Immature natural killer cell (primary cell): ENCODE results near the gene PHLDB2. TPM values are rescaled to one million over a fixed set of nuclear protein-coding genes. Genes with fewer than 3 reads are reported as not detected.

Experiments used
- DNase-seq, 3 donors: peaks; one replicate each; pipeline ENCODE4 v3.0.0; 2022; ENCODE audit warnings: mixed read lengths in 1 of 3
- H3K27ac Mint-ChIP-seq, 6 donors: one replicate each; pipeline ENCODE4 v1.8.0; 2020; ENCODE audit warnings: mixed read lengths in 6 of 6, mild to moderate bottlenecking in 5 of 6, inconsistent platforms in 4 of 6, moderate library complexity in 3 of 6
- H3K27me3 Mint-ChIP-seq, 3 donors: one replicate each; pipeline ENCODE4 v1.8.0; 2020 to 2021; ENCODE audit warnings: low read depth in 3 of 3, mild to moderate bottlenecking in 3 of 3, mixed read lengths in 3 of 3, moderate library complexity in 3 of 3, inconsistent platforms in 1 of 3
- H3K36me3 Mint-ChIP-seq, 3 donors: one replicate each; pipeline ENCODE4 v1.8.0; 2020; ENCODE audit warnings: mixed read lengths in 3 of 3, inconsistent platforms in 2 of 3, mild to moderate bottlenecking in 2 of 3
- H3K4me1 Mint-ChIP-seq, 2 donors: one replicate each; pipeline ENCODE4 v1.8.0; 2020; ENCODE audit warnings: inconsistent platforms in 2 of 2, mild to moderate bottlenecking in 2 of 2, mixed read lengths in 2 of 2, moderate library complexity in 1 of 2
- H3K4me3 Mint-ChIP-seq, 5 donors: one replicate each; pipeline ENCODE4 v1.8.0; 2020; ENCODE audit warnings: mild to moderate bottlenecking in 5 of 5, mixed read lengths in 5 of 5, inconsistent platforms in 3 of 5, moderate library complexity in 3 of 5
- H3K9me3 Mint-ChIP-seq, 6 donors: one replicate each; pipeline ENCODE4 v1.8.0; 2020; ENCODE audit warnings: mild to moderate bottlenecking in 6 of 6, mixed read lengths in 6 of 6, inconsistent platforms in 4 of 6, moderate library complexity in 3 of 6
- polyA plus RNA-seq, 3 donors: library from polyadenylated mRNA; unstranded; fragments of 300-500 nt; fragmentation: Illumina TruSeq; gene quantifications; one replicate each; pipeline ENCODE4 v1.2.3, GENCODE V29; 2021

Gene PHLDB2
- polyA plus RNA-seq, 3 donors from 2014 or later, result 8.2 to 24.8 (median 11.2) TPM

DNA sequence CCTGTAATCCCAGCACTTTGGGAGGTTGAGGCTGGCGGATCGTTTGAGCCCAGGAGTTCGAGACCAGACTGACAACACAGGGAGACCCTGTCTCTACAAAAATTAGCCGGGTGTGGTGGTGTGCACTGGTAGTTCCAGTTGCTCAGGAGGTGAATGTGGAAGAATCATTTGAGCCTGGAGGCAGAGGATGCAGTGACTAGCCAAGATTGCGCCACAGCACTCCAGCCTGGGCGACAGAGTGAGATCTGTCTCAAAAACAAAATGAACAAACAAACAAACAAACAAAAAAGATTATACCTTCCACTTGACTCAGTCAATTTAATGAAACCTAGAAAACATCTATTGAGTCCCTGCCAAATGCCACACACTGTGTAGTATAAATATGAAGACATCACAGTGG lies 30.5 kb upstream of the PHLDB2 start:
- Mint-ChIP-seq H3K9me3 (no peaks in the 10 kb centered on the region), H3K4me3 (no peak overlapping the region), H3K36me3 (no peaks in the 10 kb centered on the region), H3K27ac (no peak overlapping the region), H3K4me1 (peaks cover 17 to 28% of the 10 kb centered on the region in 2 donors), H3K27me3 (peaks cover 0 to 2% (median 1%) of the 10 kb centered on the region in 3 donors)
- DNase-seq, result no peak

- Mint-ChIP-seq H3K9me3 (no peaks in the 10 kb centered on the region), H3K36me3 (no peaks in the 10 kb centered on the region), H3K27me3 (peaks cover 0 to 1% (median under 1%) of the 10 kb centered on the region in 3 donors), H3K4me1 (peaks cover 17 to 28% of the 10 kb centered on the region in 2 donors), H3K27ac (no peak overlapping the region), H3K4me3 (no peak overlapping the region)
- DNase-seq, result no peak
Observed at GRCh38 chr3:111829023-111829422, 30.0 kb upstream of the PHLDB2 start.

DNA sequence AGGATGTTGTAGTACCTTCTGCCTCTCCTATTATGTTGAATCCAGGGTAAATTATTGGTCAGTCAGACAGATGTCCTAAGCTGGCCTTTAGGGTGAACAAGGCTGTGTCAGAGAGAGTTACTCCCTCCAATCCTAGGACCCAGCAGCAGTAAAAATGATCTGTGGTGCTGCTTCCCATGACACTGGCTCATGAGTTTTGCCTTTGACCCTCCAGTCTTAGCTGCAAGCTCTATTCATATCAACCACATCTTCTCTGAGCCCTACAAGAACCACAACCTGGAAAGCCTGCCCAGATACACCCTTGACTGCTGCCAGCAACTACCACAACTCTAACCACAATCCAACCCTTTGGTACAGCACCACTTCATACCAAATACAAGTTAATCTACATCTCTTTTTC lies 27.2 kb upstream of the PHLDB2 start:
- Mint-ChIP-seq H3K4me3 (peak overlapping the region in 1 of 5 donors; percentile 38), H3K36me3 (no peaks in the 10 kb centered on the region), H3K27ac (peak overlapping the region in 3 of 6 donors; percentile 11 to 66 (median 21)), H3K27me3 (peaks cover 0 to 1% (median 0%) of the 10 kb centered on the region in 3 donors), H3K9me3 (no peaks in the 10 kb centered on the region), H3K4me1 (peaks cover 12 to 22% of the 10 kb centered on the region in 2 donors)
- peak; percentile 19 to 45 (median 27) for DNase-seq

GRCh38 chr3:111837112-111837511 lies 22.0 kb upstream of the PHLDB2 start:
- no peaks in the 10 kb centered on the region for H3K9me3 Mint-ChIP-seq
- H3K27ac Mint-ChIP-seq, result no peak overlapping the region
- no peak for DNase-seq
- H3K36me3 Mint-ChIP-seq, result no peaks in the 10 kb centered on the region
- no peak overlapping the region for H3K4me3 Mint-ChIP-seq
- peaks cover 3 to 5% of the 10 kb centered on the region in 2 donors for H3K4me1 Mint-ChIP-seq
- peaks cover 0 to 2% (median 0%) of the 10 kb centered on the region in 3 donors for H3K27me3 Mint-ChIP-seq

DNA sequence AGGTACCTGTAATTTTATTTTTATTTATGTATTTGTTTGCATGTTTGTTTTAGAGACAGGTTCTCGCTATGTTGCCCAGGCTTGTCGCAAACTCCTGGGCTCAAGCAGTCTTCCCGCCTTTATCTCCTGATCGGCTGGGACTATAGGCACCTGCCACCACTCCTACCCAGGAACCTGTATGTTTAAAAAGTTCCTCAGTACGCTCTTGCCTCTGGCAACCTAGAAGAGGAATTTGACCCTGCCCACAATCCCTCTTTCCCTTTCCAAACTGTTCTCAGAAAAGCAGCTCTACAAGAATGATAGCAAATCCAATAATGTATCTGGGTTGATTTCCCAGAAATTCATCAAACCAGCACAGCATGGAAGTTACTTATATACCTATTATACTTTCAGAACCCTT lies 20.9 kb upstream of the PHLDB2 start:
- H3K27ac Mint-ChIP-seq, result no peak overlapping the region
- no peaks in the 10 kb centered on the region for H3K9me3 Mint-ChIP-seq
- no peaks in the 10 kb centered on the region for H3K4me1 Mint-ChIP-seq
- no peak overlapping the region for H3K4me3 Mint-ChIP-seq
- peaks cover 0 to 5% (median 2%) of the 10 kb centered on the region in 3 donors for H3K27me3 Mint-ChIP-seq
- H3K36me3 Mint-ChIP-seq, result no peaks in the 10 kb centered on the region
- DNase-seq, result no peak

- DNase-seq, result no peak
- Mint-ChIP-seq H3K36me3 (no peaks in the 10 kb centered on the region), H3K4me1 (peaks cover 1 to 4% of the 10 kb centered on the region in 2 donors), H3K9me3 (no peaks in the 10 kb centered on the region), H3K27me3 (peaks cover 0 to 11% (median 5%) of the 10 kb centered on the region in 3 donors), H3K4me3 (no peak overlapping the region), H3K27ac (no peak overlapping the region)
Observed at GRCh38 chr3:111846039-111846438, 13.0 kb upstream of the PHLDB2 start.

GRCh38 chr3:111846717-111847116 lies 12.3 kb upstream of the PHLDB2 start:
- no peak for DNase-seq
- H3K4me3 Mint-ChIP-seq, result no peak overlapping the region
- no peaks in the 10 kb centered on the region for H3K36me3 Mint-ChIP-seq
- H3K9me3 Mint-ChIP-seq, result no peaks in the 10 kb centered on the region
- H3K27ac Mint-ChIP-seq, result no peak overlapping the region
- peaks cover 8 to 10% of the 10 kb centered on the region in 2 donors for H3K4me1 Mint-ChIP-seq
- H3K27me3 Mint-ChIP-seq, result peaks cover 0 to 11% (median 5%) of the 10 kb centered on the region in 3 donors

- Mint-ChIP-seq H3K4me1 (peaks cover 12% of the 10 kb centered on the region in 2 donors), H3K27me3 (peaks cover 0 to 5% (median 5%) of the 10 kb centered on the region in 3 donors), H3K4me3 (no peak overlapping the region), H3K36me3 (no peaks in the 10 kb centered on the region), H3K27ac (no peak overlapping the region), H3K9me3 (no peaks in the 10 kb centered on the region)
- DNase-seq, result no peak
Observed at GRCh38 chr3:111848283-111848682, 10.8 kb upstream of the PHLDB2 start.

GRCh38 chr3:111848778-111849177 lies 10.3 kb upstream of the PHLDB2 start:
- H3K4me1 Mint-ChIP-seq, result peaks cover 12% of the 10 kb centered on the region in 2 donors
- H3K4me3 Mint-ChIP-seq, result no peak overlapping the region
- no peak overlapping the region for H3K27ac Mint-ChIP-seq
- no peaks in the 10 kb centered on the region for H3K9me3 Mint-ChIP-seq
- H3K27me3 Mint-ChIP-seq, result peaks cover 0 to 5% (median 4%) of the 10 kb centered on the region in 3 donors
- no peak for DNase-seq
- H3K36me3 Mint-ChIP-seq, result no peaks in the 10 kb centered on the region

GRCh38 chr3:111850537-111850936 lies 8.5 kb upstream of the PHLDB2 start:
- H3K4me1 Mint-ChIP-seq, result peaks cover 12% of the 10 kb centered on the region in 2 donors
- H3K36me3 Mint-ChIP-seq, result no peaks in the 10 kb centered on the region
- peaks cover 0 to 1% (median 0%) of the 10 kb centered on the region in 3 donors for H3K27me3 Mint-ChIP-seq
- H3K4me3 Mint-ChIP-seq, result no peak overlapping the region
- DNase-seq, result no peak
- H3K9me3 Mint-ChIP-seq, result no peaks in the 10 kb centered on the region
- peak overlapping the region in 1 of 6 donors; percentile 23 for H3K27ac Mint-ChIP-seq

DNA sequence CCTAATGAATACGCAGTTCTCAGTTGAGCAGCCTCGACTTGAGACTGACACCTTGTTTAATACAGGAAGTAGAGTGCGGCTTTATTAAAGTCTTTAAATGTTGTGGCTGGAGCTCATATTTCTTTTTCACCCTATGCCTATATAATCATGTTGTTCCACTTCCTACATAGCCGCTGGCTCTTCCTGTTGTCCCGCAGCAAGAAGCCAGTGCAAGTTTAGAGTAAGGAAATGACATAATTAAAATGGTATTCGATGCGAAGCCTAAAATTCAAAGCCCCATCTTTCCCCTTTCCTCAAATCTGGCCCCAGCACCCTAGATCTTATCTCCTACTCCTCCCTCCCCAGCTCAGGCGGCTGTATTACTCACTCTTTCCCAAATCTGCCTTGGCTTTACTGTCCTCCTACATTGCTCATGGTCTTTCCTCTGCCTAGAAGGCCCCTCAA lies 7.5 kb upstream of the PHLDB2 start:
- Mint-ChIP-seq H3K27ac (peak overlapping the region; percentile 23 to 78 (median 50)), H3K27me3 (peaks cover 0 to 1% (median 0%) of the 10 kb centered on the region in 3 donors), H3K4me3 (peak overlapping the region; percentile 9 to 45 (median 23)), H3K4me1 (peaks cover 12% of the 10 kb centered on the region in 2 donors), H3K9me3 (no peaks in the 10 kb centered on the region), H3K36me3 (no peaks in the 10 kb centered on the region)
- no peak for DNase-seq

GRCh38 chr3:111852540-111852939 lies 6.5 kb upstream of the PHLDB2 start:
- Mint-ChIP-seq H3K4me3 (no peak overlapping the region), H3K4me1 (peaks cover 12 to 13% of the 10 kb centered on the region in 2 donors), H3K9me3 (no peaks in the 10 kb centered on the region), H3K36me3 (peaks cover 0 to 3% (median 0%) of the 10 kb centered on the region in 3 donors), H3K27me3 (peaks cover 0 to 1% (median 0%) of the 10 kb centered on the region in 3 donors), H3K27ac (no peak overlapping the region)
- no peak for DNase-seq

DNA sequence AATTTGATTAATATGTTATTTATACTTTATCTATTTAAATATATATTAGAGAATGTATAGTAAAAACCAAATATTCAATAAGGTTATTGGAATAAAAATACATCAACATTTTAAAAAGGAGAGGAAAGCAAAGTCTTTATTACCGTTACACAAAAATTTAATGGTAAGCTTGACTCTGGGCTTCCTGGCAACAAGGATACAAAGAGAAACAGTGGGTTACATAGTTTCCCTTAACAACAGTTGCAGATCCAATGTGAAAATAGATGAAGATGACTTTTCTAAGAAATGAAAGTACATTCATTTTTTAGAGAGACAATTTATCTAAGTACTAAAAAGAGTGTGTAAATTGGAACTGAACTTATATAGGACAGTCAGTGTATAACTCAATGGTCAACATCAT lies 6.0 kb upstream of the PHLDB2 start:
- no peak overlapping the region for H3K4me3 Mint-ChIP-seq

GRCh38 chr3:111854990-111855389 lies 4.1 kb upstream of the PHLDB2 start:
- Mint-ChIP-seq H3K9me3 (no peaks in the 10 kb centered on the region), H3K36me3 (peaks cover 0 to 3% (median 0%) of the 10 kb centered on the region in 3 donors), H3K4me1 (peaks cover 22 to 27% of the 10 kb centered on the region in 2 donors), H3K4me3 (no peak overlapping the region), H3K27me3 (peaks cover 0 to 6% (median 0%) of the 10 kb centered on the region in 3 donors), H3K27ac (no peak overlapping the region)
- DNase-seq, result no peak

More for the DNA sequence above, 6.0 kb upstream of the PHLDB2 start:
- Mint-ChIP-seq H3K27me3 (peaks cover 0 to 1% (median 0%) of the 10 kb centered on the region in 3 donors), H3K36me3 (peaks cover 0 to 3% (median 0%) of the 10 kb centered on the region in 3 donors), H3K27ac (no peak overlapping the region), H3K9me3 (no peaks in the 10 kb centered on the region), H3K4me1 (peaks cover 12 to 16% of the 10 kb centered on the region in 2 donors)
- DNase-seq, result no peak

- H3K27ac Mint-ChIP-seq, result peak overlapping the region in 1 of 6 donors; percentile 13
- no peak overlapping the region for H3K4me3 Mint-ChIP-seq
- peaks cover 0 to 11% (median 5%) of the 10 kb centered on the region in 3 donors for H3K27me3 Mint-ChIP-seq
- peaks cover 30 to 32% of the 10 kb centered on the region in 2 donors for H3K4me1 Mint-ChIP-seq
- H3K36me3 Mint-ChIP-seq, result peaks cover 0 to 3% (median 0%) of the 10 kb centered on the region in 3 donors
- no peak for DNase-seq
- H3K9me3 Mint-ChIP-seq, result no peaks in the 10 kb centered on the region
Observed at GRCh38 chr3:111856501-111856900, 2.6 kb upstream of the PHLDB2 start.
